HG03520 (cell line): ENCODE measurements around the gene ZNF341.
"Not testable (repeated sequence)": the region's sequence is repeated elsewhere in the genome, so short reads cannot be mapped to it uniquely, and the experiment has no call there.

Source experiments
- ATAC-seq: cut with Tn5 transposase; IDR thresholded peaks from one replicate; pipeline ENCODE4 v1.9.1; 2021; ENCODE audit warnings: mild to moderate bottlenecking, moderate library complexity; ENCODE audit not compliant: unreplicated experiment

ZNF341 gene

GRCh38 chr20:33727806-33728205 lies 4.0 kb upstream of the ZNF341 start:
- no peak for ATAC-seq

GRCh38 chr20:33728463-33728862 lies 3.3 kb upstream of the ZNF341 start:
- ATAC-seq, result no peak

GRCh38 chr20:33729101-33729500 lies 2.7 kb upstream of the ZNF341 start:
- ATAC-seq, result no peak

GRCh38 chr20:33730946-33731692 lies 677 bp upstream of the ZNF341 start:
- no peak for ATAC-seq

- ATAC-seq, result peak; percentile 38
Measured at GRCh38 chr20:33732166-33732970, 572 bp downstream of the ZNF341 start.

DNA sequence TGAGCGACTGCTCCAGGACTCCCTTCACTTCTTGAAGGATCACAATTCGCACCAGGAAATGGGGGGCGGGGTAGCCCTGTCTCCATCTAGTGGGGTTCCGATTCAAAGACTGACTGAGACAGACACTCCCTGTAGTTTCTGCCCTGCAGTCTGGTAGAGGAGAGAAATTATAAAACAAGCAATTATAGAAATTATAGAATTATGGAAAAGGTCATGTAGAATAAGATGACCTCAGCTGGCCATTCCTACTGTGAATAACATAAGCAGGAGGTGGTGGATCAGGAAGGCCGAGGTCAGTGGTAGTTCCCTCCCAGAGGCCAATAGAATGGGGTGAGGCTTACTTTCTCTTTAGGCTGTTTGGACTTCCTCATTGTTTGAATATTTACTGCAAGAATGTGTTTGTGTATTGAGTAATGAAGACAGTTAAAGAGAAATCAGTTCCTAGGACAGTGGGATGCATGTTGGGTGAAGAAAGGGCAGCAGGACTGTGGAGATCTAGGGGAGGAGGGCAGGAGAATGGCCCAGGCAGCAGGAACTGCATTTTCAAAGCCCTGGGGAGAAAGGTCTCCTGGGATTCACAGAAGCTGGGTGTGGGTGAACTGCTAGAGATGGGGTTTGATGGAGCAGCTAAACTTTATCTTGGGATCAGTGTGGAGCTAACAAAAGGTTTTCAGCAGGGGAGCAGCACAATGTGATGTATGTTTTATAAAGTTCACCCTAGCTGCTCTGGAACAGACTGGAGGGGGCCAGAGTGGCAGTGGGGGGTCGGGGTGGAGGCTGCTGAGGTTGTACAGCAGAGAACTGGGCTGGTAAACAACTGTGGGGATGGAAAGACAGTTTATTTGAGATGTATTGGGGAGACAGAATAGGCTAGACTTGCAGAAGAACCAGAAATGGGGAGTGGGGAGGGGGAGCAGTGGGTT lies 2.1 kb downstream of the ZNF341 start:
- no peak for ATAC-seq

- ATAC-seq, result no peak
Measured at GRCh38 chr20:33736962-33737361, 5.2 kb downstream of the ZNF341 start.

DNA sequence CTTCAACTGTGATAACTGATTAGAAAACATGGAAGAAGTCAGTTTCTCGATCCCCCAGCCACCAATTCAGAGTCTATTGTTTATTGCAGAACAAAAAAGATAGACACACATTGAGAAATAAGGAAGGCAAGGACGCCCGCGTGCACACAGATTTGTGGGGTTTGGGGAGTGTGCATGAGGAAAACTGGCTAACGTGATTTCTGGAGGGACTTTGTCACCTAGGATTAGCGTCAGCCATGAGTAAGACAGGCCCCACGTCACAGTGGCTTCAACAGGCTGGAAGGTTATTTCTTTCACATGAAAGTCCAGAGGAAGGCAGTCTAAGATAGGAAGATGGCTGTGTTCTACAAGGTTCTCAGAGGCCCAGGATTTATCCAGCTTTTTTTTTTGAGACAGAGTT lies 7.7 kb downstream of the ZNF341 start:
- ATAC-seq, result no peak

DNA sequence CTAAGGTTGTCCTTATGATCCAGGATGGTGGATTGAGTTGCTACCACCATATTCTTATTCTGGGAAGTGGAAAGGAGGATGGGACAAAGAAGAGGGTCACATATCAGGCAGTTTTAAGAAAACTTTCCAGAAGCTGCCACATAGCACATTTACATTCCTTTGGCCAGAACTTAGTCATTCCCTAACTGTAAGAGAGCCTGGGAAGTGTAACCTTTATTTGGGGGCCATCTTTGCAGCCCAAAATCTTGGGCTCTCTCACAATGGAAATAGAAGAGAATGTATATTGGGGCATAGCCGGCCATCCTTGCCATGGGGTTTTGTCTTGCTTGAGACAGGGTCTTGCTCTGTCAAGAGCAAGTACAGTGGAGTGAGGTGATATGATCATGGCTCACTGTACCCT lies 8.4 kb downstream of the ZNF341 start:
- ATAC-seq, result no peak

DNA sequence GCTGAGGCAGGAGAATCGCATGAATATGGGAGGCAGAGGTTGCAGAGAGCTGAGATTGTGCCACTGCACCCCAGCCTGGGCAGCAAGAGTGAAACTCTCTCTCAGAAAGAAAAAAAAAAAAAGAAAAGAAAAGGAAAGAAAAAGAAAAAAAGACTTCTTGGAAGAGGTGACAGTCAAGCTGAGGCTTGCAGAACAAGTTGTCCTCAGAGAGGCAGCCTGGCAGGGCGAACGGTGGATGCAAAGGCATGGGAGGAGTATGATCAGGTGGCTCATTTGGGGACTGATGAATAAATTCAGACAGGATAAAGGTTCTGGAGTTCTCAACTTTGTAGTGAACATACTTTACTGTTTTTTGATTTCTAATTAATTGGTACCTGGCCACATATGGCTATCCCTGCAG lies 12.4 kb downstream of the ZNF341 start:
- no peak for ATAC-seq

GRCh38 chr20:33744773-33745385 lies 13.1 kb downstream of the ZNF341 start:
- no peak for ATAC-seq

DNA sequence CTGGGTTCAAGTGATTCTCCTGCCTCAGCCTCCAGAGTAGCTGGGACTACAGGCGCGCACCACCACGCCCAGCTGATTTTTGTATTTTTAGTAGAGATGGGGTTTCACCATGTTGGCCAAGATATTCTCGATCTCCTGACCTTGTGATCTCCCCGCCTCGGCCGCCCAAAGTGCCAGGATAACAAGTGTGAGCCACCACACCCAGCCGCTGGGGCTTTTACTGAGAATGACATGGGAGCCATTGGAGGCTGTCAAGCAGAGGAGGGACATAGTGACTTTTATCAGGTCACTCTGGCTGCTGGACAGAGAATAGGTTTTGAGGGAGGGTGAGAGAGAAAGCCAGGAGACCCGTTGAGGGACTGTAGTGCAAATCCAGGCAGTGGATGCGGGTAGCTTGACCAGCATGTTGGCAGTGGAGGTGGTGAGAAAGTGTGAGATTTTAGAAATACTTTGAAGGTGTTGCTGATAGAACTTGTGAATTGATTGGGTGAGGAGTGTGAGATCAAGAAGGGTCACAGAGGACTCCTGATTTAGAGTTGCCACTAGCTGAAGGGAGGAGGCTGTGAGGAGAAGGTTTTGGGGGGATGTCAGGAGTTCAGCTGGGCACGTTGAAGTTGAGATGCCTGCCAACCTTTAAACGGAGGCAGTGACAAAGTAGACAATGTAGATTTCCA lies 14.7 kb downstream of the ZNF341 start:
- no peak for ATAC-seq

- ATAC-seq, result no peak
Measured at GRCh38 chr20:33751775-33752174, 20.0 kb downstream of the ZNF341 start.

GRCh38 chr20:33753143-33753542 lies 21.3 kb downstream of the ZNF341 start:
- no peak for ATAC-seq

DNA sequence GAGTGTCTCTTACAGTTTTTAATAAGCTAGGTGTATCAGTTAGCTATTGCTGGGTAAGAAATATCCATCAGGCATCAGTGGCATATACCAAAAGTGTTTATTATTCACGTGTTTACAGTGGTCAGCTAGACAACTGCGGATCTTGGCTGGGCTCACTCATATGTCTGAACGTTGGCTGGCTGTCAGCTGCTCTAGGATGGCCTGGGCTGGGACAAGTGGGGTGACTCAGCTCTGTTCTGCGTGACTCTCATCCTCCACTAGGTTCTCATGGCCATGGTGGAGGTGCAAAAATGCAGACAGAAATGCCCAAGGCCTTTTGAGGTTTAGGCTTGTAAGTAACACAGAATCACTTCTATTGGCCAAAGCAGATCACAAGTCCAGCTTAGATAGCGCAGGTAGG lies 22.0 kb downstream of the ZNF341 start:
- ATAC-seq, result no peak

GRCh38 chr20:33755936-33756490 lies 24.2 kb downstream of the ZNF341 start:
- not testable (repeated sequence) for ATAC-seq

GRCh38 chr20:33757046-33757445 lies 25.2 kb downstream of the ZNF341 start:
- ATAC-seq, result no peak

- ATAC-seq, result no peak
Measured at GRCh38 chr20:33757458-33757857, 25.7 kb downstream of the ZNF341 start.

- ATAC-seq, result no peak
Measured at GRCh38 chr20:33761698-33762250, 30.0 kb downstream of the ZNF341 start.

GRCh38 chr20:33765099-33765498 lies 33.3 kb downstream of the ZNF341 start:
- ATAC-seq, result no peak
